Fibroblast of villous mesenchyme (primary cell): ENCODE data around the gene ZRANB1. TPM values are rescaled to one million over a fixed set of nuclear protein-coding genes. Genes with fewer than 3 reads are reported as not detected.

Experiments
- DNase-seq: peaks from one replicate; pipeline ENCODE4 v3.0.0-alpha.2; 2010; ENCODE audit warnings: low read depth
- H3K4me3 ChIP-seq: 2 replicates; pipeline ENCODE4 v1.5.1; 2011; ENCODE audit warnings: low read depth, mild to moderate bottlenecking, low read length
- total RNA-seq: library from RNA; depleted of rRNA; stranded (reverse); fragments of >200 nt; gene quantifications from 2 replicates; pipeline ENCODE4 v1.2.3, GENCODE V29; 2012
- TF ChIP-seq, protein P1 (sequence below): IDR thresholded peaks from 2 replicates; pipeline ENCODE4 v1.5.1; 2012; ENCODE audit warnings: low read depth, mild to moderate bottlenecking, low read length; ENCODE audit not compliant: insufficient read depth

ZRANB1 gene
- total RNA-seq, 1 donor, result 37.1 TPM

DNA sequence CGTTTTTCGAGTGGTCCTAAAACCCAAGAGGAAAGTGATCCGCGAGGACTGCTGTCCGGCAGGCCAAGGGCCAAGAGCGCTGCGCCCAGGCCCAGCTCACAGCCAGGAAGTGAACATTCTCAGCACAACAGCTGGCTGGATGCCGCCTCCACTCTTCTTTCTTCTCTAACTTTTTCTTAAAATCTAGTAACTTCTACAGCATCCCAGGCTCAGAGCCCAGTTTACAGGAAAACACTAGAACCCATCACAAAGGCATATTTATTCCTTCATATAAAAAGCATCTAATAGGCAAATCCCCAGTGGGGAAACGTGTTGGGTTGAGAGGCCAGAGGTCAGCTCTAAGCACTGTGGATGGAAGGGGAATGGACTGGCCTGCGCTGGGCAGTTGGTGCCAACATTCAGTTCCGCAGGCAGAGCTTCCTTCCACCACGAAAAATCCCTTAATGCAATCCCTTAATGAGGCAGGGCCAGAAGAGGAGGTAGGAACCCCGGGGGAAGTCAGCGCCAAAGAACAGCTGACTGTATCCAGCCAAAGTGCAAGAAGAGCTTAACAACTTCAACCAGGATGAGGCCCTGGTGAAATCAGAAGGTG lies 74.8 kb downstream of the ZRANB1 start:
- no peak overlapping the region for H3K4me3 ChIP-seq
- TF ChIP-seq, protein P1, sequence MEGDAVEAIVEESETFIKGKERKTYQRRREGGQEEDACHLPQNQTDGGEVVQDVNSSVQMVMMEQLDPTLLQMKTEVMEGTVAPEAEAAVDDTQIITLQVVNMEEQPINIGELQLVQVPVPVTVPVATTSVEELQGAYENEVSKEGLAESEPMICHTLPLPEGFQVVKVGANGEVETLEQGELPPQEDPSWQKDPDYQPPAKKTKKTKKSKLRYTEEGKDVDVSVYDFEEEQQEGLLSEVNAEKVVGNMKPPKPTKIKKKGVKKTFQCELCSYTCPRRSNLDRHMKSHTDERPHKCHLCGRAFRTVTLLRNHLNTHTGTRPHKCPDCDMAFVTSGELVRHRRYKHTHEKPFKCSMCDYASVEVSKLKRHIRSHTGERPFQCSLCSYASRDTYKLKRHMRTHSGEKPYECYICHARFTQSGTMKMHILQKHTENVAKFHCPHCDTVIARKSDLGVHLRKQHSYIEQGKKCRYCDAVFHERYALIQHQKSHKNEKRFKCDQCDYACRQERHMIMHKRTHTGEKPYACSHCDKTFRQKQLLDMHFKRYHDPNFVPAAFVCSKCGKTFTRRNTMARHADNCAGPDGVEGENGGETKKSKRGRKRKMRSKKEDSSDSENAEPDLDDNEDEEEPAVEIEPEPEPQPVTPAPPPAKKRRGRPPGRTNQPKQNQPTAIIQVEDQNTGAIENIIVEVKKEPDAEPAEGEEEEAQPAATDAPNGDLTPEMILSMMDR, result no peak
- no peak for DNase-seq

DNA sequence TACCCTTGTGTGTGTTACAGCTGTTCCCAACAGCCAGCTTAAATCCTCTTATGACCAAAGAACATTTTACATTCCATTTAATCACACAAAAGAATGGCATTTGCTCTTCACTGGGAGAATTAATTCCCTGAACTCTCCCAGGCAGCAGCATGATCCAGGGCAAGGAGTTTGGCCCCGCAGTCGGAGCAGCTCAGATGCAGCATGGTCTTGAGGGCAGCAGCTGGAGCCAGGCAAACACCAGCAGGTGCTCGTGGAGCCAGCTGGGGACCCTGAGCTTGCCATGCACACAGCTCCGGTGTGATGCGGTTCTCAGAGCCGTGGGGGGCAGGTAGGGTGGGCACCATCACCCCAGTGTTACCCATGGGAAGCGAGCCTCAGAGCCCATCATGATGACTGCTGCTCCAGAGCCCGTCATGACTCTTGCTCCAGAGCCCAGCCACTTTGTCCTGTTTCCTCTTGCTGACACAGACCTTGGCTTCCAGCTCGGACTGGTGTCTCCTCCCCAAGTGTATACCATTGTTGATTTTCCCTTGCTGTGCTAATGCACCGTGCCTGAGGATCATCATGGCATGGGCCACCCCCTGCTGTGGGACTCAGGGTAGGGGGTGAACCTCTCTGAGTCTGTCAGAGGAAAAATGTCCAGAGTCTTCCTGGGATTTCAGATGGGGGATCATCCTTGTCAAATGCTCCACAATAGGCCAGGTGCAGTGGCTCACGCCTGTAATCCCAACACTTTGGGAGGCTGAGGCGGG lies 75.8 kb downstream of the ZRANB1 start:
- DNase-seq, result no peak
- no peak overlapping the region for H3K4me3 ChIP-seq
- TF ChIP-seq, protein P1, result no peak

DNA sequence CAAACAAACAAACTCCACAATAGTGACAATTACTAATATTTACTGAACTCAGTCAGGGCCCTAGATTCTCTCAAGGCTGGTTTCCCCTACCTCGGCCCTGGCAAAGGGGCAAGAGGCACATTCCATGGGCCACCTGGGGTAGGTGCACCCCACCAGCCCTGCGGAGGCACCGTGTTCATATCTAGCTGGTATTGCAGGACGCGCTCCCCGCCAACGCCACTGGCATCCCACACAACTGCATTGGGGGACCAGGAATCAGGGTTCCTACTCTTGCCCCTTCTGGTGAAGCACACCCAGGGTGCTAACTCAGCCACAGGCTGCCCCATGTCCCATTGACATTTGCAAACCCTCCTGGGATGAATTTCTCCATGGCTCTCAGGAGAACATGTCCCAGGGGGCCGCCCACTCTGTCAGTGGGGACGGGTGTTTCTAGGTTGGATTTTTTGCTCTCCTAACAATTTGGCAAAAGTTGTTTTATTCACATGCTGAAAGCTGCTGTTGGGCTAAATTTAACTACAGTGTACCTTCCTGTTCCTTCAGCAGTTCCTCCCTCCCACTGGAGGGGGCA lies 76.7 kb downstream of the ZRANB1 start:
- H3K4me3 ChIP-seq, result no peak overlapping the region

DNA sequence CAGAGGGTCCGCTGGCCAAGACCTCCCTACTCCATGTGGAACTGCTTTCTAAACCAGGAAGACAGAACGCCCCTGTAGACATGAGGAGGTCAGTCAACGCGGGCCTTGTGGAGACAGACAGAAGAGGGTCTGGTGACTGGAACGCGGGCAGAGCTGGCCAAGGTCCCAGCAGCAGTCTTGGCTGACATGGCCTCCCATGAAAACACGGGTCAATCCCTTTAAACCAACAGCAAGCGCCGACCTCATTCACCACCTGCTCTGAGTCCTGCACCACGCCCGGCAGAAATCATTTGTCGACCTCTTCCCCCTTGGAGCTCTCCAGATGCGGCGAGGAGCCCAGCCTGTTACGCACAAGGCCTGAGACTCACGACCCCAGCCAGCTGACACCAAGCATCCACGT lies 78.5 kb downstream of the ZRANB1 start:
- H3K4me3 ChIP-seq, result no peak overlapping the region
- DNase-seq, result no peak
- TF ChIP-seq, protein P1, result no peak

More for the DNA sequence above, 76.7 kb downstream of the ZRANB1 start:
- TF ChIP-seq, protein P1, result no peak
- no peak for DNase-seq

DNA sequence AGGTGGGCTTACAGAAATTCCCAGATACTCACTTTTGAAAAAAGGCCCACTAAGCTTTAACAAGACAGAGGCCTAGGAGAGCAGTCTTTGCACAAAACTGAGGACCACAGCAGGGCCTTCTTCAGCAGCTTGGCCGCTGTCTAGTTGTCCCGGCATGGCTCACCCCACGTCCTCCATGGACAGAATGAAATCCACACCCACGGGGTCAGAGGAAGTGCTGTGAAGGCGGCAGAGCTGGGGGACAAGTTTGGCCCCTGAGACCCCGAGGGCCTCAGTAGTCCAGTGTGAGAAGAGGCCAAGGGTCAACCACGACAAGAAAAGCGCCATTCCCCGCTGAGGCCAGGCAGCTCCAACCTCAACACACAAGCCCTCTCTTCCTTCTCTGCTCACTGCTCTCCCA lies 78.9 kb downstream of the ZRANB1 start:
- H3K4me3 ChIP-seq, result no peak overlapping the region
- TF ChIP-seq, protein P1, result no peak
- no peak for DNase-seq

DNA sequence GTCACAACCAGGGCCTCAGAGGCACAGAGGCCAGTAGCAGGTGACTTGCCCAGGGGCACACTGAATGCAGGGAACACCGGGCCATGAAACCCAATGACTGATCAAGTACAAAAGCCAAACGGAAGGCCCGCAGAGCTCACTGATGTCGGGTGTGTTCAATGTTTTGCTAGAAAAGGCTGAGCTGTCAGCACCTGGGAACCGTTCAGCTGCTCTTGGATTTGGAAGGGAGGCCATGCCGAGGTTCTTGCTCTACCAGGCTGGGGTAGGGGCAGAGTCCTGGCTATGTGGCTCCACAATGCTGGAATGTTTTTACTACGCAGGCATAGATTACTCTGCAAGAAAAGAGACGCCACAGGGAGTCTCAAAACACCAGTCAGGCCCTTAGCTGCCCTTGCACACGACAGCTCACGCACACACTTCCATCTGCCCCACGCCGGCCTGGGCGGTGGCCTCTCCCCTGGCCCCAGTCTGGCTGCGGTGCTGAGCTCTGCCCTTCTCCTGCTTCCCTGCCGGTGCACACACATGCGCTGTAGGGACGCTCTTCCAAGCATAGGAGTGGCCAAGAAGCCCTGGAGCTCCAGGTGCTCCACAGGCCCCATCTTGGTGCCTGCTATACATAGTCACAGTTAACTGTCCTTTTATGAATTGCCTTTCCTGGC lies 79.9 kb downstream of the ZRANB1 start:
- TF ChIP-seq, protein P1, result no peak
- H3K4me3 ChIP-seq, result no peak overlapping the region

More for the DNA sequence above, 79.9 kb downstream of the ZRANB1 start:
- DNase-seq, result no peak
